Fibroblast of villous mesenchyme (primary cell): ENCODE data around the gene PPTC7. TPM values are rescaled to one million over a fixed set of nuclear protein-coding genes. Genes with fewer than 3 reads are reported as not detected.

Source experiments
- DNase-seq: peaks from one replicate; pipeline ENCODE4 v3.0.0-alpha.2; 2010; ENCODE audit warnings: low read depth
- H3K4me3 ChIP-seq: 2 replicates; pipeline ENCODE4 v1.5.1; 2011; ENCODE audit warnings: low read depth, mild to moderate bottlenecking, low read length
- CTCF ChIP-seq: IDR thresholded peaks from 2 replicates; pipeline ENCODE4 v1.5.1; 2012; ENCODE audit warnings: low read depth, mild to moderate bottlenecking, low read length; ENCODE audit not compliant: insufficient read depth
- total RNA-seq: library from RNA; depleted of rRNA; stranded (reverse); fragments of >200 nt; gene quantifications from 2 replicates; pipeline ENCODE4 v1.2.3, GENCODE V29; 2012

PPTC7 gene
- total RNA-seq, 1 donor, result 9.5 TPM

GRCh38 chr12:110513842-110514241 is 69.3 kb downstream of the PPTC7 start:
- no peak for TF ChIP-seq CTCF
- DNase-seq, result no peak
- H3K4me3 ChIP-seq, result no peak overlapping the region

DNA sequence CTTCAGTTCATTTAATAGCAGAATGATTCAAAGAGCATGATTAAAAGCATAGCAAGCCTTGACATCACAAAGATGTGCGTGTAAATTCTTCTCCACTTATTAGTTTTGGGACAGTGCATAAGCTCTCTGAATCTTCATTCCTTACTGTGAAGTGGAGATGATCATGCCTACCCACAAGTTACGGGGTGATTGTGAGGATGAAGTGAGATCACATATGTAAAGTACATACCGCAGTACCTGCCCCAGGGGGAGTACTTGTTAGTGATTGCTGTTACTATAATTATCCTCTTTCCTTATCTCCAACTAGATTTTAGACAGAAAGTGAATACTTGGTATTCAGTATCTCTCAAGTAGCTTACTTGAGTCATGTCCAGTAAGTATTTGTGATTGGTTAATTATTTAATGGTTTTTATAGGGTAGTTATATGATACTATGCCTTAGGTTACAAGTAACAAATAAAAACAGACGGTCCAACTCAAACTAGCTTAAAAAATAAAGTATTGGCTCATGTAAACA is 75.0 kb downstream of the PPTC7 start:
- H3K4me3 ChIP-seq, result no peak overlapping the region
- no peak for TF ChIP-seq CTCF
- DNase-seq, result no peak

DNA sequence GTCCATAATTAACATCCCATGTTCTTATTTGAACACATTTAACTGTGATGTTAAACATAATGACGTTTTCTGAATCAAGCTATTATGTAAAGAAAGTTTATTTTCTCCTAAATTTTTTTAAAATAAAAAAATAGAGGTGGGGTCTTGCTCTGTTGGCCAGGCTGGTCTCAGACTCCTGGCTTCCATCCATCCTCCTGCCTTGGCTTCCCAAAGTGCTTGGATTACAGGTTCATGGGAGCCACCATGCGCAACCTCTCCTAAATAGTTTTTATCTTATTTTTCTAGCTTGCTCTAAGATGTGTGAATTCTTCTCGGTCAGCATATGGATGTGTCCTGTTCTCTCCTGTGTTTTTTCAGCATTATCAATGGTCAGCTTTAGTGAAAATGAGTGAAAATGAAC is 77.8 kb downstream of the PPTC7 start:
- H3K4me3 ChIP-seq, result no peak overlapping the region
- TF ChIP-seq CTCF, result no peak
- DNase-seq, result no peak

DNA sequence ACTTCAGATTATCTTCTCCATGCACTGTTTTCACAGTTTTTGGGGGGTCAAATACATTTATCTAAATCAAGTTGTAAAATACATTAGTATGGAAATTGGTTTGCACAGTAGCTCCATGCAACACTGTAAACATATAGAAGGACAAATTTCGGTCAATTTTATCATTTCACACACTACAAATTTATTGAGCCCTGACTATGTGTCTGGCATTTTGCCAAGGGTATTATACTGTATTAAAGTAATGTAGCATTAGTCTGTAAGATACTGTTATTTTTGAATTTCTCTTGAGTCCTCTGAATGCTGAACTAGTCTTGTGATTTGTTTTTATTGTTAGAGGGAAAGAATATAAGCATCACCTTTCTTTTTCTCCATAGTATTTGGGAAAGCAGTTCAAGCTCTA is 79.7 kb downstream of the PPTC7 start:
- no peak overlapping the region for H3K4me3 ChIP-seq
- DNase-seq, result no peak
- TF ChIP-seq CTCF, result no peak

DNA sequence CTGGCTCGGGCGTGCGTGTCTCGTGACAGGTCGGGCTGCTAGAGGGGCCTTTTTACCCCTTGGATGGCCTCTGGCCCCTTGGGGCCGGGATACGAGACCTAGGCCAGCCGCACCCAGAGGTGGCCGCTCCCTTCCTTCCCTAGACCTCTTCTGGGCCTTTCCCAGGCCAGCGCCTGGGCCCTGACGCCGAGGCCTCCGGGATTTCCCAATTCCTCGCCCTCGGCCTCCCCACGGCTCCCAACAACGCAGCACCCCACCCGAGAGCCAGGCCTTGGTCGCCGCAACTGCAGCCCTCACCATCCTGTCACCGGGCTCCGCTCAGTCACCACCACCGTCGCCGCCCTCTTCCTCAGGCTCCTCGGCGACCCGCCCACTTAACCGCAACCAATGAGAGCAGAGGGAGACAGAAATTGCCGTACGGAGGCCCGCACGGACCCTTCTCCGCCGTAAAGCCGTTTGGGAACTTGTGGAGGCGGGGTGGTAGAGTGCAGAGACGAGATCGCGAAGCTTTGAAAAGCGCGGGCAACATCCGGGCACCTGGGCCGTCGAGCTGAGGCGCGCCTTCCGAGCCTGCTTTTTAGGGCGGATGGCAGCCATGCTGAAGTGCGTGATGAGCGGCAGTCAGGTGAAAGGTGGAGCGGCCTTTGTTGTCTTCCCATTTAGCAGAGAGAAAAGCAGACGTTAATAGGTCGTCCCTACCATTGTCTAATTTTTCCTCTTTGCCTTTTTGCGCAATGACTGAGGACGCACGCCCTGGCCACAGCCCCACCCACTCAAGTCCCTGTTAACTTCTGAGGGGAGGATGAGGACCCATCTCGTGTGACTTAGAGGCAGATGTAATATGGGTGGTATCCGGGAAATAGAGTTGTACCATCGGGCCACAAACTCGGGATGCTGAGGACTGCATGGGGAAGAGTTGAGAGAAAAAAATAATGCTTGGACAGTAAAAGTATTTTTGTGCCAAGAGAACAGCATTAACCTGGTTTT is 81.1 kb downstream of the PPTC7 start, which contains the start of the genes RAD9B and VPS29:
Gene RAD9B, plus strand, starts transcription at position 580 of the 987 bp plus-strand sequence. Its CDS starts 7 bp downstream, at position 587.
Gene VPS29, minus strand, starts transcription at position 360 of the 987 bp plus-strand sequence. Its CDS starts 60 bp downstream, at position 300.
- TF ChIP-seq CTCF, result peak; percentile 0
- peak; percentile 99 for DNase-seq
- peak within 1 kb of the TSS; percentile 80 for H3K4me3 ChIP-seq

DNA sequence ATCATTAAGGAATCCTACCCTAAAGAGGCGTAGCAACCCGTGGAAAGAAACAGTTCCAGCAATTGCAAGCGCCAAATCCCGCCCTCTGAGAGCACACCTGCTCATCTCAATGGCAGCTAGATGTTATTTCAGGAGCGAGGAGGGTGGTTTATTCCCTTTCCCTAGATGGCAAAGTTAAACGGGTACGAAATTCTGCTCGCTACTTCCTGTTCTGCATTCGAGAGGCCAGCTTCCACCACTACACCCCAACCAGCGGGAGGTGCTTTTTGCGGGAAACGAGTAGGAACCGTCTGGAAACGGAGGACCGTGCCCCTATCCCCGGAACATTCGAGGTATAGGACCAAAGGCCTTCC is 81.7 kb downstream of the PPTC7 start:
- H3K4me3 ChIP-seq, result peak overlapping the region; percentile 80
- peak; percentile 14 for TF ChIP-seq CTCF
- peak; percentile 56 for DNase-seq
